Right atrium auricular region (tissue), 2 donors: ENCODE results near the gene HSPH1. TPM values are rescaled to one million over a fixed set of nuclear protein-coding genes. Genes with fewer than 3 reads are reported as not detected.

ENCODE experiments used
- DNase-seq: peaks from one replicate; pipeline ENCODE4 v3.0.0-alpha.2; 2019; ENCODE audit warnings: low spot score
- H3K27ac ChIP-seq, 2 donors: fragments of 200-600 bp; sonication (generic); 1 replicate in 1 of 2; 2 replicates in 1 of 2; pipeline ENCODE4 v1.5.1; 2016 to 2019
- H3K27me3 ChIP-seq, 2 donors: fragments of 200-600 bp; sonication (generic); one replicate each; pipeline versions ENCODE4 v1.5.1 to v1.6.0; 2017 to 2019
- H3K36me3 ChIP-seq: fragments of 200-600 bp; sonication (generic); one replicate; pipeline ENCODE4 v1.5.1; 2016
- H3K4me1 ChIP-seq, 2 donors: fragments of 200-600 bp; sonication (generic); one replicate each; pipeline versions ENCODE4 v1.5.1 to v1.6.0; 2017 to 2019
- H3K4me3 ChIP-seq, 2 donors: fragments of 200-600 bp; sonication (generic); 1 replicate in 1 of 2; 2 replicates in 1 of 2; pipeline ENCODE4 v1.5.1; 2017 to 2019; ENCODE audit warnings: mild to moderate bottlenecking in 1 of 2, moderate library complexity in 1 of 2
- H3K9me3 ChIP-seq, 2 donors: fragments of 200-600 bp; sonication (generic); one replicate each; pipeline ENCODE4 v1.5.1; 2019
- total RNA-seq, 2 donors: library from RNA; depleted of rRNA; stranded (reverse); fragments of >200 nt; gene quantifications; one replicate each; pipeline ENCODE4 v1.1.0, GENCODE V29; 2016
- TF ChIP-seq, protein P1 (sequence below), 2 donors: fragments of 200-600 bp; sonication (generic); IDR thresholded peaks; one replicate each; pipeline ENCODE4 v1.5.1; 2019; ENCODE audit warnings: antibody characterized with exemption in 2 of 2

Gene HSPH1
- total RNA-seq, 2 donors from 2014 or later: 30.7 to 31.7 TPM

GRCh38 chr13:31198519-31198918 is 36.8 kb upstream of the HSPH1 start:
- Histone ChIP-seq H3K4me1 (peaks cover 0 to 28% of the 10 kb centered on the region in 2 donors), H3K36me3 (no peaks in the 10 kb centered on the region), H3K27ac (no peak overlapping the region), H3K4me3 (no peak overlapping the region), H3K9me3 (no peaks in the 10 kb centered on the region), H3K27me3 (no peaks in the 10 kb centered on the region)
- TF ChIP-seq, protein P1, sequence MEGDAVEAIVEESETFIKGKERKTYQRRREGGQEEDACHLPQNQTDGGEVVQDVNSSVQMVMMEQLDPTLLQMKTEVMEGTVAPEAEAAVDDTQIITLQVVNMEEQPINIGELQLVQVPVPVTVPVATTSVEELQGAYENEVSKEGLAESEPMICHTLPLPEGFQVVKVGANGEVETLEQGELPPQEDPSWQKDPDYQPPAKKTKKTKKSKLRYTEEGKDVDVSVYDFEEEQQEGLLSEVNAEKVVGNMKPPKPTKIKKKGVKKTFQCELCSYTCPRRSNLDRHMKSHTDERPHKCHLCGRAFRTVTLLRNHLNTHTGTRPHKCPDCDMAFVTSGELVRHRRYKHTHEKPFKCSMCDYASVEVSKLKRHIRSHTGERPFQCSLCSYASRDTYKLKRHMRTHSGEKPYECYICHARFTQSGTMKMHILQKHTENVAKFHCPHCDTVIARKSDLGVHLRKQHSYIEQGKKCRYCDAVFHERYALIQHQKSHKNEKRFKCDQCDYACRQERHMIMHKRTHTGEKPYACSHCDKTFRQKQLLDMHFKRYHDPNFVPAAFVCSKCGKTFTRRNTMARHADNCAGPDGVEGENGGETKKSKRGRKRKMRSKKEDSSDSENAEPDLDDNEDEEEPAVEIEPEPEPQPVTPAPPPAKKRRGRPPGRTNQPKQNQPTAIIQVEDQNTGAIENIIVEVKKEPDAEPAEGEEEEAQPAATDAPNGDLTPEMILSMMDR (IDR thresholded peaks at IDR 0.05): no peak
- no peak for DNase-seq

DNA sequence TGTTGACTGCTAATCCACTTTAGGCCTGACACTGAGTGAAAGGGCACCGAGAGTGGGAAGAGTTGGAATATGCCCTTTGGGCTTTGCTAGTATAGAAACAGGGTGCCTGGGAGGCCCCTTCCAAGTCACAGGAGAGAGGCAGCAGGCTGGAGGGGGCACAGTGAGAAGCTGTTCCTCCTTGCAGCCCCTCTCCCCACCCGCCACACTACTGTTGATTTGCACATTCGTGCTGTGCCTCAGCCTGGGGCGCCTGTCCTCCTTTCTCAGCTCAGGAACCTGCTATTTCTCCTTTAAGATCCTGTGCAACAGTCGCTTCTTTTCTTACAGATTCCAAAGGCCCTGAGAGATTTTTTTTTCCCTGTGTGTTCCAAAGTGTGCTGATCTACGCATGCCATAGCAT is 35.3 kb upstream of the HSPH1 start:
- no peaks in the 10 kb centered on the region for H3K36me3 ChIP-seq
- no peak for DNase-seq
- no peak overlapping the region for H3K4me3 ChIP-seq
- H3K27ac ChIP-seq: no peak overlapping the region
- no peaks in the 10 kb centered on the region for H3K9me3 ChIP-seq
- TF ChIP-seq, protein P1 (IDR thresholded peaks at IDR 0.05): no peak
- peaks cover 0 to 12% of the 10 kb centered on the region in 2 donors for H3K4me1 ChIP-seq
- H3K27me3 ChIP-seq: no peaks in the 10 kb centered on the region

- H3K4me1 ChIP-seq: no peaks in the 10 kb centered on the region
- no peaks in the 10 kb centered on the region for H3K9me3 ChIP-seq
- no peaks in the 10 kb centered on the region for H3K27me3 ChIP-seq
- H3K4me3 ChIP-seq: no peak overlapping the region
- H3K27ac ChIP-seq: no peak overlapping the region
- no peak for DNase-seq
- TF ChIP-seq, protein P1 (IDR thresholded peaks at IDR 0.05): no peak
- H3K36me3 ChIP-seq: no peaks in the 10 kb centered on the region
These were observed 33.9 kb upstream of the HSPH1 start for GRCh38 chr13:31195616-31196015.

GRCh38 chr13:31192306-31192705 is 30.6 kb upstream of the HSPH1 start:
- no peak overlapping the region for H3K4me3 ChIP-seq
- no peaks in the 10 kb centered on the region for H3K27me3 ChIP-seq
- no peak overlapping the region for H3K27ac ChIP-seq
- no peaks in the 10 kb centered on the region for H3K9me3 ChIP-seq
- H3K36me3 ChIP-seq: no peaks in the 10 kb centered on the region
- TF ChIP-seq, protein P1 (IDR thresholded peaks at IDR 0.05): no peak
- DNase-seq: no peak
- H3K4me1 ChIP-seq: no peaks in the 10 kb centered on the region

DNA sequence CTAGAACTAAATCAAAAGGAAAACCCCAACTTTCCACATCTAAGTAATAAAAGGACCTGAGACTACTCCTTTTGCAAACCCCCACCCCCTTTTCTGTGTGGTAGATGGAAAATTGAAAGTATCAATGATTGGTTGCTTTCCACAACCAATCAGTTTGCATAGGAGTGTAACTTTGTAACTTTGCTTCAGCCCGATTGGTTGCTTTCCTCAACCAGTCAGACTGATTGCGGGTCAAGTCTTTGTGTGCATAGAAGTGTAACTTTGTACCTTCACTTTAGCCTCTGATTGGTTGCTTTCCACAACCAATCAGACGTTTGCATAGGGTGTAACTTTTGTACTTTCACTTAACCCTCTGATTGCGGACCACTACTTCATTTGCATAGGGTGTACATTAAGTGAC is 30.0 kb upstream of the HSPH1 start:
- no peak overlapping the region for H3K27ac ChIP-seq
- DNase-seq: no peak
- H3K4me1 ChIP-seq: no peaks in the 10 kb centered on the region
- H3K36me3 ChIP-seq: no peaks in the 10 kb centered on the region
- TF ChIP-seq, protein P1 (IDR thresholded peaks at IDR 0.05): no peak
- H3K4me3 ChIP-seq: no peak overlapping the region
- no peaks in the 10 kb centered on the region for H3K9me3 ChIP-seq
- no peaks in the 10 kb centered on the region for H3K27me3 ChIP-seq

- Histone ChIP-seq H3K4me3 (no peak overlapping the region), H3K4me1 (no peaks in the 10 kb centered on the region), H3K9me3 (no peaks in the 10 kb centered on the region), H3K27ac (no peak overlapping the region), H3K36me3 (no peaks in the 10 kb centered on the region), H3K27me3 (no peaks in the 10 kb centered on the region)
- no peak for DNase-seq
- TF ChIP-seq, protein P1 (IDR thresholded peaks at IDR 0.05): no peak
These were observed 23.4 kb upstream of the HSPH1 start for GRCh38 chr13:31184981-31185645.
